OCI-LY1 (cell line): ENCODE measurements around the gene TNPO3.

ENCODE experiments used
- H2AFZ ChIP-seq: fragments of 200-600 bp; sonication (generic), shearing (Covaris generic); 2 replicates; pipeline ENCODE4 v1.6.0; 2014; ENCODE audit warnings: antibody characterized with exemption, mild to moderate bottlenecking, low read length
- H3F3A ChIP-seq: fragments of 200-600 bp; sonication (generic), shearing (Covaris generic); 2 replicates; pipeline ENCODE4 v1.6.0; 2014; ENCODE audit warnings: mild to moderate bottlenecking, antibody characterized with exemption, low read length, moderate library complexity; ENCODE audit not compliant: insufficient read depth
- H3K27ac ChIP-seq: fragments of 200-600 bp; sonication (generic); 2 replicates; pipeline ENCODE4 v1.5.1; 2014; ENCODE audit warnings: low read length, mixed run types, mild to moderate bottlenecking, low read depth; ENCODE audit not compliant: poor library complexity, severe bottlenecking
- H3K27me3 ChIP-seq: fragments of 200-600 bp; sonication (generic); 2 replicates; pipeline ENCODE4 v1.6.0; 2014; ENCODE audit warnings: antibody characterized with exemption, mild to moderate bottlenecking, low read length, moderate library complexity; ENCODE audit not compliant: insufficient read depth
- H3K36me3 ChIP-seq: fragments of 200-600 bp; sonication (generic); 2 replicates; pipeline ENCODE4 v1.6.1; 2014; ENCODE audit warnings: mild to moderate bottlenecking, antibody characterized with exemption, low read length, moderate library complexity, mixed read lengths; ENCODE audit not compliant: insufficient read depth
- H3K4me1 ChIP-seq: fragments of 200-600 bp; sonication (generic); 2 replicates; pipeline ENCODE4 v1.5.1; 2014; ENCODE audit warnings: mild to moderate bottlenecking, low read length, moderate library complexity; ENCODE audit not compliant: insufficient read depth, severe bottlenecking
- H3K4me2 ChIP-seq: fragments of 200-600 bp; sonication (generic), shearing (Covaris generic); 2 replicates; pipeline ENCODE4 v1.6.1; 2014; ENCODE audit warnings: low read length
- H3K4me3 ChIP-seq: fragments of 200-600 bp; sonication (generic); 2 replicates; pipeline ENCODE4 v1.5.1; 2014; ENCODE audit warnings: low read length, low read depth, mild to moderate bottlenecking, mixed read lengths; ENCODE audit not compliant: poor library complexity, severe bottlenecking
- H3K79me2 ChIP-seq: fragments of 200-600 bp; shearing (Covaris generic); 2 replicates; pipeline ENCODE4 v1.6.1; 2016; ENCODE audit warnings: mixed run types, low read length, mixed read lengths; ENCODE audit not compliant: insufficient read depth
- H3K9ac ChIP-seq: fragments of 200-600 bp; sonication (generic), shearing (Covaris generic); 2 replicates; pipeline ENCODE4 v1.6.1; 2014; ENCODE audit warnings: mild to moderate bottlenecking, low read length, mixed read lengths
- H3K9me2 ChIP-seq: fragments of 200-600 bp; sonication (generic), shearing (Covaris generic); 2 replicates; pipeline ENCODE4 v1.6.1; 2014; ENCODE audit warnings: low read depth, mild to moderate bottlenecking, low read length, mixed read lengths
- H3K9me3 ChIP-seq: fragments of 200-600 bp; shearing (Covaris generic); 2 replicates; pipeline ENCODE4 v1.6.1; 2014; ENCODE audit warnings: low read length, mixed read lengths
- H4K20me1 ChIP-seq: fragments of 200-600 bp; sonication (generic), shearing (Covaris generic); 2 replicates; pipeline ENCODE4 v1.6.0; 2016; ENCODE audit warnings: mild to moderate bottlenecking, low read length; ENCODE audit not compliant: insufficient read depth
- EZH2 ChIP-seq: fragments of 200-600 bp; sonication (generic), shearing (Covaris generic); IDR thresholded peaks from 2 replicates; pipeline ENCODE4 v1.8.0; 2017; ENCODE audit warnings: borderline replicate concordance, mixed run types, mild to moderate bottlenecking, antibody characterized with exemption, low read length, moderate library complexity, mixed read lengths
- TF ChIP-seq, protein P1 (sequence below): fragments of 200-600 bp; sonication (generic), shearing (Covaris generic); IDR thresholded peaks from 2 replicates; pipeline ENCODE4 v1.5.1; 2017; ENCODE audit warnings: mild to moderate bottlenecking, antibody characterized with exemption, low read length, moderate library complexity, mixed read lengths

Gene TNPO3

DNA sequence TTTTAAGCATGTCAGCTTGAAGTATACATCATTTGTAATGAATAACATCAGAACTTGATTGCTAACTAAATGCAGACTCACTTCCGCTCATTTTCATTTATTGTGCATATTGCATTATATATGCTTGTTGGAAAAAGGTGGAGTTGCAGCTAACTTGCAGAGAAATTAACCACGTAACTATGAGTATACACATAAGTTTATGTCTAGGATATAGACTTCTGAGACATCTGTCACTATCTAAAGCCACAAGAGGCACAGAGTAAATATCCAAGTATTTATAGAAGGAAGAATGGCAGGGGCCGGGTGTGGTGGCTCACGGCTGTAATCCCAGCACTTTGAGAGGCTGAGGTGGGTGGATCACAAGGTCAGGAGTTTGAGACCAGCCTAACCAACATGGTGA is 47.3 kb downstream of the TNPO3 start:
- no peak overlapping the region for H3K9ac ChIP-seq

DNA sequence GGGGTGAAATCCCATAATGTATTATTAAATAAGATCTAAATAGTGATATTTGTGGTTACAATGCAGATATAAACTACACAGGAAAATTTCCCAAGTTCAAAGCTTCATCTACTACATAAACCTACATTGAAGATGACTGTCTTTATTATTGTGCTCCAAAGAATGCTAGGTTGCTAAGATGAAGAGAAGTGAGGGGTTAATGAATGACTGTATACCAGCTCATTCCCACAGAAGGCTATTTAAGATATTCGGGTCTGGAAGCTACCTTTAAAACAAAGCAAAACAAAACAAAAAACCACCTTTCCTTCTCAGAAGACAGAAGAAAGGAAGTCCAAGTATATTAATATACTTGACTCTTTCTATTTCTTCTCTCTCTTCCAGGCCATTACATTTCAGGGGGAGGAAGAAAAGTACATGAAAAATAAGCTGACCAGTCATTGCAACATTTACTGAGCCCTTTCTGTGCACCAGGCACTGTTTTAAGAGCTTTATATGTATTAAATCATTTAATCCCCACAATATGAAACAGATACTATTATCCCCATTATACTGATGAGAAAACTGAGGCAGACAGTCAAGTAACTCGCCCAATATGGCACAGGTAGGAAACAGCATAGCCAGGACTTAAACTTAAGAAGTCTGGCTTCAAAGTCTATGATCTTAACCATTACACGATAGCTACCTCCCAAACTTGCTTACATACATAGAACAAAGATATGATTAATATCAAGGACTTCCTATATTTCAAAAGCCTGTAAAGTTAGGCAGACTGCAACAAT is 48.1 kb downstream of the TNPO3 start:
- no peak overlapping the region for H3K4me3 ChIP-seq
- no peaks in the 10 kb centered on the region for H3K9me3 ChIP-seq
- no peak overlapping the region for H2AFZ ChIP-seq
- H3K4me1 ChIP-seq = peaks cover 19% of the 10 kb centered on the region
- TF ChIP-seq EZH2 = no peak
- TF ChIP-seq, protein P1, sequence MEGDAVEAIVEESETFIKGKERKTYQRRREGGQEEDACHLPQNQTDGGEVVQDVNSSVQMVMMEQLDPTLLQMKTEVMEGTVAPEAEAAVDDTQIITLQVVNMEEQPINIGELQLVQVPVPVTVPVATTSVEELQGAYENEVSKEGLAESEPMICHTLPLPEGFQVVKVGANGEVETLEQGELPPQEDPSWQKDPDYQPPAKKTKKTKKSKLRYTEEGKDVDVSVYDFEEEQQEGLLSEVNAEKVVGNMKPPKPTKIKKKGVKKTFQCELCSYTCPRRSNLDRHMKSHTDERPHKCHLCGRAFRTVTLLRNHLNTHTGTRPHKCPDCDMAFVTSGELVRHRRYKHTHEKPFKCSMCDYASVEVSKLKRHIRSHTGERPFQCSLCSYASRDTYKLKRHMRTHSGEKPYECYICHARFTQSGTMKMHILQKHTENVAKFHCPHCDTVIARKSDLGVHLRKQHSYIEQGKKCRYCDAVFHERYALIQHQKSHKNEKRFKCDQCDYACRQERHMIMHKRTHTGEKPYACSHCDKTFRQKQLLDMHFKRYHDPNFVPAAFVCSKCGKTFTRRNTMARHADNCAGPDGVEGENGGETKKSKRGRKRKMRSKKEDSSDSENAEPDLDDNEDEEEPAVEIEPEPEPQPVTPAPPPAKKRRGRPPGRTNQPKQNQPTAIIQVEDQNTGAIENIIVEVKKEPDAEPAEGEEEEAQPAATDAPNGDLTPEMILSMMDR = no peak
- H3K4me2 ChIP-seq = no peak overlapping the region
- no peaks in the 10 kb centered on the region for H3F3A ChIP-seq
- H3K27ac ChIP-seq = no peak overlapping the region
- H3K27me3 ChIP-seq = no peaks in the 10 kb centered on the region
- 0 out of 2 replicates have a peak, but pooled peaks cover 9% of the 10 kb centered on the region for H3K79me2 ChIP-seq
- H3K9me2 ChIP-seq = no peaks in the 10 kb centered on the region
- H3K9ac ChIP-seq = no peak overlapping the region
- no peaks in the 10 kb centered on the region for H4K20me1 ChIP-seq
- H3K36me3 ChIP-seq = peaks cover 90% of the 10 kb centered on the region

More for the DNA sequence above, 47.3 kb downstream of the TNPO3 start:
- Histone ChIP-seq H3K27ac (no peak overlapping the region), H4K20me1 (no peaks in the 10 kb centered on the region), H3K79me2 (peaks cover 13% of the 10 kb centered on the region; the same call in 1 of the 2 replicates), H3K9me2 (no peaks in the 10 kb centered on the region), H3K27me3 (no peaks in the 10 kb centered on the region), H3K9me3 (no peaks in the 10 kb centered on the region), H3K36me3 (peaks cover 87% of the 10 kb centered on the region), H3F3A (no peaks in the 10 kb centered on the region), H2AFZ (no peak overlapping the region), H3K4me2 (no peak overlapping the region), H3K4me1 (peaks cover 19% of the 10 kb centered on the region), H3K4me3 (no peak overlapping the region)
- TF ChIP-seq, protein P1 = no peak
- TF ChIP-seq EZH2 = no peak

DNA sequence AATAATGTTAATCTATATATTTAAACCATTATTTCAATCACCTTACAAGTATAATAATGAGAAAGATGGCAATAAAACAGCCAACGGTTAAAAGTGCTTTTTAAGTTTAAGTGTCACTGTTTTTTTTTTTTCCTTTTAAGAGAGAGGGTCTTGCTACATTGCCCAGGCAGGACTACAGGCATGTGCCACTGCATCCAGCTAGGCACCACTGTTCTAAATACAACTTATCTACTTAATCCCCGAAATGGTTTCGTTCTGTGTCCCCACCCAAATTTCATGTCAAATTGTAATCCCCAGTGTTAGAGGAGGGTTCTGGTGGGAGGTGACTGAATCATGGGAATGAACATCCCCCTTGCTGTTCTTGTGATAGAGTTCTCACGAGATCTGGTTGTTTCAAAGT is 49.7 kb downstream of the TNPO3 start:
- Histone ChIP-seq H3K79me2 (no peaks in the 10 kb centered on the region), H3K36me3 (peaks cover 92% of the 10 kb centered on the region), H2AFZ (no peak overlapping the region), H3K9me3 (no peaks in the 10 kb centered on the region), H4K20me1 (no peaks in the 10 kb centered on the region), H3F3A (no peaks in the 10 kb centered on the region), H3K27ac (no peak overlapping the region), H3K9ac (no peak overlapping the region), H3K4me3 (no peak overlapping the region), H3K27me3 (no peaks in the 10 kb centered on the region), H3K9me2 (no peaks in the 10 kb centered on the region), H3K4me2 (no peak overlapping the region), H3K4me1 (peaks cover 14% of the 10 kb centered on the region)
- TF ChIP-seq EZH2 = no peak
- TF ChIP-seq, protein P1 = no peak
